GM23338 (cell line): ENCODE results near the gene P2RY4. TPM values are rescaled to one million over a fixed set of nuclear protein-coding genes. Genes with fewer than 3 reads are reported as not detected.

Experiments used
- ATAC-seq: fragments of 200-7000 bp; cut with Tn5 transposase; 3 replicates; pipeline ENCODE4 v1.9.1; 2020
- DNase-seq: peaks from one replicate; pipeline ENCODE4 v3.0.0-alpha.2; 2015; ENCODE audit warnings: low spot score
- H2AFZ ChIP-seq: fragments of 200-600 bp; sonication (generic); 2 replicates; pipeline ENCODE4 v1.8.0; 2016; ENCODE audit warnings: antibody characterized with exemption, mild to moderate bottlenecking, moderate library complexity
- H3F3A ChIP-seq: fragments of 200-600 bp; sonication (generic); replicated peaks from 2 replicates; pipeline ENCODE4 v1.8.0; 2017; ENCODE audit warnings: antibody characterized with exemption, mixed run types, low read depth
- H3K27ac ChIP-seq: fragments of 200-600 bp; sonication (generic); 2 replicates; pipeline ENCODE4 v1.6.1; 2016; ENCODE audit warnings: low read depth
- H3K27me3 ChIP-seq: fragments of 200-600 bp; sonication (generic); 2 replicates; pipeline ENCODE4 v1.8.0; 2016; ENCODE audit warnings: mild to moderate bottlenecking, mixed run types, moderate library complexity; ENCODE audit not compliant: insufficient read depth
- H3K36me3 ChIP-seq: fragments of 200-600 bp; sonication (generic); 2 replicates; pipeline ENCODE4 v1.8.0; 2016; ENCODE audit warnings: mild to moderate bottlenecking; ENCODE audit not compliant: insufficient read depth
- H3K4me1 ChIP-seq: fragments of 200-600 bp; sonication (generic); 2 replicates; pipeline ENCODE4 v1.8.0; 2016; ENCODE audit warnings: mild to moderate bottlenecking, moderate library complexity; ENCODE audit not compliant: insufficient read depth
- H3K4me2 ChIP-seq: fragments of 200-600 bp; sonication (generic); 2 replicates; pipeline ENCODE4 v1.7.1; 2017; ENCODE audit warnings: mixed run types
- H3K4me3 ChIP-seq: fragments of 200-600 bp; sonication (generic); 2 replicates; pipeline ENCODE4 v1.6.1; 2016; ENCODE audit warnings: mixed run types
- H3K79me2 ChIP-seq: fragments of 200-600 bp; sonication (generic); replicated peaks from 2 replicates; pipeline ENCODE4 v1.8.0; 2017; ENCODE audit warnings: mild to moderate bottlenecking; ENCODE audit not compliant: insufficient read depth
- H3K9me2 ChIP-seq: fragments of 200-600 bp; sonication (generic); 2 replicates; pipeline ENCODE4 v1.8.0; 2017; ENCODE audit not compliant: insufficient read depth
- H4K20me1 ChIP-seq: fragments of 200-600 bp; sonication (generic); replicated peaks from 2 replicates; pipeline ENCODE4 v1.8.0; 2017; ENCODE audit warnings: mild to moderate bottlenecking; ENCODE audit not compliant: insufficient read depth
- H3K27ac Mint-ChIP-seq: 2 replicates; pipeline ENCODE4 v1.8.0; 2020; ENCODE audit warnings: inconsistent platforms, mild to moderate bottlenecking, moderate library complexity, mixed read lengths
- H3K27me3 Mint-ChIP-seq: 3 replicates; pipeline ENCODE4 v1.8.0; 2022; ENCODE audit warnings: low read depth, mild to moderate bottlenecking, moderate library complexity, mixed read lengths, inconsistent platforms; ENCODE audit not compliant: insufficient read depth, poor library complexity
- H3K36me3 Mint-ChIP-seq: 3 replicates; pipeline ENCODE4 v1.8.0; 2021; ENCODE audit warnings: low read depth, mild to moderate bottlenecking, inconsistent platforms, moderate library complexity, mixed read lengths
- H3K4me1 Mint-ChIP-seq: 3 replicates; pipeline ENCODE4 v1.8.0; 2020; ENCODE audit warnings: mild to moderate bottlenecking, inconsistent platforms, mixed read lengths
- H3K4me3 Mint-ChIP-seq: 3 replicates; pipeline ENCODE4 v1.8.0; 2021; ENCODE audit warnings: moderate library complexity, mild to moderate bottlenecking, inconsistent platforms, mixed read lengths
- H3K9me3 Mint-ChIP-seq: 3 replicates; pipeline ENCODE4 v1.8.0; 2020; ENCODE audit warnings: moderate library complexity, mild to moderate bottlenecking, inconsistent platforms, mixed read lengths
- CREB1 ChIP-seq: fragments of 250-450 bp; sonication (Bioruptor Pico); IDR thresholded peaks from 2 replicates; pipeline ENCODE4 v1.5.0; 2020; ENCODE audit warnings: low read depth, mild to moderate bottlenecking, moderate library complexity
- ETS1 ChIP-seq: IDR thresholded peaks from 2 replicates; pipeline ENCODE4 v1.6.1; 2016; ENCODE audit warnings: antibody characterized with exemption
- EZH2 ChIP-seq: fragments of 200-600 bp; sonication (generic); IDR thresholded peaks from one replicate; pipeline ENCODE4 v1.8.0; 2017; ENCODE audit warnings: antibody characterized with exemption, mild to moderate bottlenecking, low read depth; ENCODE audit not compliant: unreplicated experiment
- EZH2phosphoT487 ChIP-seq: fragments of 200-600 bp; sonication (generic); IDR thresholded peaks from one replicate; pipeline ENCODE4 v1.8.1; 2018; ENCODE audit warnings: antibody characterized with exemption; ENCODE audit not compliant: unreplicated experiment
- JUNB ChIP-seq: IDR thresholded peaks from one replicate; pipeline ENCODE4 v1.6.1; 2016; ENCODE audit warnings: antibody characterized with exemption; ENCODE audit not compliant: unreplicated experiment
- NANOG ChIP-seq: IDR thresholded peaks from 2 replicates; pipeline ENCODE4 v1.6.1; 2016; ENCODE audit warnings: antibody characterized with exemption, borderline replicate concordance
- POLR2AphosphoS5 ChIP-seq: IDR thresholded peaks from 2 replicates; pipeline ENCODE4 v1.6.1; 2016; ENCODE audit warnings: antibody characterized with exemption, low read depth
- REST ChIP-seq: IDR thresholded peaks from one replicate; pipeline ENCODE4 v1.6.1; 2018; ENCODE audit warnings: antibody characterized with exemption; ENCODE audit not compliant: unreplicated experiment
- STAT1 ChIP-seq: IDR thresholded peaks from one replicate; pipeline ENCODE4 v1.6.1; 2016; ENCODE audit warnings: antibody characterized with exemption; ENCODE audit not compliant: unreplicated experiment
- ZNF114 ChIP-seq: fragments of 250-450 bp; sonication (Bioruptor Pico); IDR thresholded peaks from 2 replicates; pipeline ENCODE4 v1.5.0; 2020; ENCODE audit warnings: mild to moderate bottlenecking, moderate library complexity
- ZNF331 ChIP-seq: fragments of 250-450 bp; sonication (Bioruptor Pico); IDR thresholded peaks from 2 replicates; pipeline ENCODE4 v1.5.0; 2020; ENCODE audit warnings: low read depth, mild to moderate bottlenecking, moderate library complexity
- polyA plus RNA-seq: library from polyadenylated mRNA; unstranded; fragments of >200 nt; fragmentation: Nextera tagmentation; extraction: Ambion mirVana; gene quantifications from 2 replicates; pipeline ENCODE4 v1.2.1, GENCODE V29; 2016
- total RNA-seq: library from RNA; depleted of rRNA; stranded (reverse); fragments of >200 nt; shearing (Covaris generic); gene quantifications from 2 replicates; pipeline ENCODE4 v1.2.3, GENCODE V29; 2014
- TF ChIP-seq, protein P1 (sequence below): fragments of 250-450 bp; sonication (Bioruptor Pico); IDR thresholded peaks from 2 replicates; pipeline ENCODE4 v1.5.0; 2020; ENCODE audit warnings: mild to moderate bottlenecking, moderate library complexity
- TF ChIP-seq, protein P2 (sequence below), 2 experiments: fragments of 200-600 bp in 1 of 2; sonication (generic) in 1 of 2; conservative IDR thresholded peaks; 2 replicates each; pipeline versions ENCODE4 v1.5.1 to v1.6.1; 2016 to 2017; ENCODE audit warnings: antibody characterized with exemption in 2 of 2, low read depth in 2 of 2, mild to moderate bottlenecking in 2 of 2, moderate library complexity in 1 of 2

P2RY4 gene
- total and polyA plus RNA-seq, 2 experiments from 2014 or later = 0.73 TPM; not detected in 1

DNA sequence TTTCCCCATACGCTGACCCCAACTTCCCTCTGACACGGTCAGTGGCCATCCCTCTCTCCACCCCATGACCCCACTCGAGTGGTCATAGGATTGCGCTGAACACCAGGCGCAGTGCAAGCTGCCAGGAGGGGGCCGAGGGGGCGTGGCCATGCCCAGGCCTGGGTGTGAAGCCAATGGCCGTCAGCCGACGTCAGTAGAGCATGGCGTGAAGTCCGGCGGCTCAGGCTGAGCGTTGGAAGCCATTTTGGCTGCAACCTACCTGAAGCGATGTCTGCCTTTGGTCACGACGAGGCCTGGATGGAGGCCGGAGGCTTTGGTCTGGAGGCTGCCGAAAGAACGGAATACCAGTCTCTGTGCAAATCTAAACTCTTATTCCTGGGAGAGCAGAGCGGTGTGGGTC is 21.9 kb upstream of the P2RY4 start, which contains the start of gene RAB41:
RAB41 (plus strand) TSS at position 222 of the 400 bp plus-strand sequence; CDS start at position 268, 46 bp downstream.
- no peak for DNase-seq
- H3K36me3 ChIP-seq = no peaks in the 10 kb centered on the region
- H3K36me3 Mint-ChIP-seq = peaks cover 5% of the 10 kb centered on the region; the same call in 2 of the 3 replicates

More for the DNA sequence above, 21.9 kb upstream of the P2RY4 start, which contains the start of gene RAB41:
- H3K4me3 Mint-ChIP-seq = no peak within 1 kb of the TSS
- H4K20me1 ChIP-seq = no peaks in the 10 kb centered on the region
- H3K4me3 ChIP-seq = no peak within 1 kb of the TSS
- H3K27ac ChIP-seq = no peak within 1 kb of the TSS
- H3K9me3 Mint-ChIP-seq = no peaks in the 10 kb centered on the region; the same call in 2 of the 3 replicates
- no peak within 1 kb of the TSS for H2AFZ ChIP-seq
- peaks cover 2% of the 10 kb centered on the region for H3K27me3 Mint-ChIP-seq
- H3K79me2 ChIP-seq = no peaks in the 10 kb centered on the region
- no peak for ATAC-seq
- TF ChIP-seq, protein P1, sequence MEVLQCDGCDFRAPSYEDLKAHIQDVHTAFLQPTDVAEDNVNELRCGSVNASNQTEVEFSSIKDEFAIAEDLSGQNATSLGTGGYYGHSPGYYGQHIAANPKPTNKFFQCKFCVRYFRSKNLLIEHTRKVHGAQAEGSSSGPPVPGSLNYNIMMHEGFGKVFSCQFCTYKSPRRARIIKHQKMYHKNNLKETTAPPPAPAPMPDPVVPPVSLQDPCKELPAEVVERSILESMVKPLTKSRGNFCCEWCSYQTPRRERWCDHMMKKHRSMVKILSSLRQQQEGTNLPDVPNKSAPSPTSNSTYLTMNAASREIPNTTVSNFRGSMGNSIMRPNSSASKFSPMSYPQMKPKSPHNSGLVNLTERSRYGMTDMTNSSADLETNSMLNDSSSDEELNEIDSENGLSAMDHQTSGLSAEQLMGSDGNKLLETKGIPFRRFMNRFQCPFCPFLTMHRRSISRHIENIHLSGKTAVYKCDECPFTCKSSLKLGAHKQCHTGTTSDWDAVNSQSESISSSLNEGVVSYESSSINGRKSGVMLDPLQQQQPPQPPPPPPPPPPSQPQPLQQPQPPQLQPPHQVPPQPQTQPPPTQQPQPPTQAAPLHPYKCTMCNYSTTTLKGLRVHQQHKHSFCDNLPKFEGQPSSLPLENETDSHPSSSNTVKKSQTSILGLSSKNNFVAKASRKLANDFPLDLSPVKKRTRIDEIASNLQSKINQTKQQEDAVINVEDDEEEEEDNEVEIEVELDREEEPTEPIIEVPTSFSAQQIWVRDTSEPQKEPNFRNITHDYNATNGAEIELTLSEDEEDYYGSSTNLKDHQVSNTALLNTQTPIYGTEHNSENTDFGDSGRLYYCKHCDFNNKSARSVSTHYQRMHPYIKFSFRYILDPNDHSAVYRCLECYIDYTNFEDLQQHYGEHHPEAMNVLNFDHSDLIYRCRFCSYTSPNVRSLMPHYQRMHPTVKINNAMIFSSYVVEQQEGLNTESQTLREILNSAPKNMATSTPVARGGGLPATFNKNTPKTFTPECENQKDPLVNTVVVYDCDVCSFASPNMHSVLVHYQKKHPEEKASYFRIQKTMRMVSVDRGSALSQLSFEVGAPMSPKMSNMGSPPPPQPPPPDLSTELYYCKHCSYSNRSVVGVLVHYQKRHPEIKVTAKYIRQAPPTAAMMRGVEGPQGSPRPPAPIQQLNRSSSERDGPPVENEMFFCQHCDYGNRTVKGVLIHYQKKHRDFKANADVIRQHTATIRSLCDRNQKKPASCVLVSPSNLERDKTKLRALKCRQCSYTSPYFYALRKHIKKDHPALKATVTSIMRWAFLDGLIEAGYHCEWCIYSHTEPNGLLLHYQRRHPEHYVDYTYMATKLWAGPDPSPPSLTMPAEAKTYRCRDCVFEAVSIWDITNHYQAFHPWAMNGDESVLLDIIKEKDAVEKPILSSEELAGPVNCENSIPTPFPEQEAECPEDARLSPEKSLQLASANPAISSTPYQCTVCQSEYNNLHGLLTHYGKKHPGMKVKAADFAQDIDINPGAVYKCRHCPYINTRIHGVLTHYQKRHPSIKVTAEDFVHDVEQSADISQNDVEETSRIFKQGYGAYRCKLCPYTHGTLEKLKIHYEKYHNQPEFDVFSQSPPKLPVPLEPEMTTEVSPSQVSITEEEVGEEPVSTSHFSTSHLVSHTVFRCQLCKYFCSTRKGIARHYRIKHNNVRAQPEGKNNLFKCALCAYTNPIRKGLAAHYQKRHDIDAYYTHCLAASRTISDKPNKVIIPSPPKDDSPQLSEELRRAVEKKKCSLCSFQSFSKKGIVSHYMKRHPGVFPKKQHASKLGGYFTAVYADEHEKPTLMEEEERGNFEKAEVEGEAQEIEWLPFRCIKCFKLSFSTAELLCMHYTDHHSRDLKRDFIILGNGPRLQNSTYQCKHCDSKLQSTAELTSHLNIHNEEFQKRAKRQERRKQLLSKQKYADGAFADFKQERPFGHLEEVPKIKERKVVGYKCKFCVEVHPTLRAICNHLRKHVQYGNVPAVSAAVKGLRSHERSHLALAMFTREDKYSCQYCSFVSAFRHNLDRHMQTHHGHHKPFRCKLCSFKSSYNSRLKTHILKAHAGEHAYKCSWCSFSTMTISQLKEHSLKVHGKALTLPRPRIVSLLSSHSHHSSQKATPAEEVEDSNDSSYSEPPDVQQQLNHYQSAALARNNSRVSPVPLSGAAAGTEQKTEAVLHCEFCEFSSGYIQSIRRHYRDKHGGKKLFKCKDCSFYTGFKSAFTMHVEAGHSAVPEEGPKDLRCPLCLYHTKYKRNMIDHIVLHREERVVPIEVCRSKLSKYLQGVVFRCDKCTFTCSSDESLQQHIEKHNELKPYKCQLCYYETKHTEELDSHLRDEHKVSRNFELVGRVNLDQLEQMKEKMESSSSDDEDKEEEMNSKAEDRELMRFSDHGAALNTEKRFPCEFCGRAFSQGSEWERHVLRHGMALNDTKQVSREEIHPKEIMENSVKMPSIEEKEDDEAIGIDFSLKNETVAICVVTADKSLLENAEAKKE = no peak
- TF ChIP-seq JUNB (no peak), POLR2AphosphoS5 (no peak), REST (no peak), ZNF114 (CRISPR knock-in tag) (no peak), STAT1 (no peak), ZNF331 (no peak), EZH2phosphoT487 (no peak), ETS1 (no peak), NANOG (no peak), EZH2 (no peak), CREB1 (CRISPR knock-in tag) (no peak)
- TF ChIP-seq, protein P2, sequence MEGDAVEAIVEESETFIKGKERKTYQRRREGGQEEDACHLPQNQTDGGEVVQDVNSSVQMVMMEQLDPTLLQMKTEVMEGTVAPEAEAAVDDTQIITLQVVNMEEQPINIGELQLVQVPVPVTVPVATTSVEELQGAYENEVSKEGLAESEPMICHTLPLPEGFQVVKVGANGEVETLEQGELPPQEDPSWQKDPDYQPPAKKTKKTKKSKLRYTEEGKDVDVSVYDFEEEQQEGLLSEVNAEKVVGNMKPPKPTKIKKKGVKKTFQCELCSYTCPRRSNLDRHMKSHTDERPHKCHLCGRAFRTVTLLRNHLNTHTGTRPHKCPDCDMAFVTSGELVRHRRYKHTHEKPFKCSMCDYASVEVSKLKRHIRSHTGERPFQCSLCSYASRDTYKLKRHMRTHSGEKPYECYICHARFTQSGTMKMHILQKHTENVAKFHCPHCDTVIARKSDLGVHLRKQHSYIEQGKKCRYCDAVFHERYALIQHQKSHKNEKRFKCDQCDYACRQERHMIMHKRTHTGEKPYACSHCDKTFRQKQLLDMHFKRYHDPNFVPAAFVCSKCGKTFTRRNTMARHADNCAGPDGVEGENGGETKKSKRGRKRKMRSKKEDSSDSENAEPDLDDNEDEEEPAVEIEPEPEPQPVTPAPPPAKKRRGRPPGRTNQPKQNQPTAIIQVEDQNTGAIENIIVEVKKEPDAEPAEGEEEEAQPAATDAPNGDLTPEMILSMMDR (conservative IDR thresholded peaks at IDR 0.05; ENCODE audit: low read depth in 2 of 2) = no peak
- H3F3A ChIP-seq = no peaks in the 10 kb centered on the region
- no peak within 1 kb of the TSS for H3K4me2 ChIP-seq
- H3K4me1 Mint-ChIP-seq = no peaks in the 10 kb centered on the region
- no peak within 1 kb of the TSS for H3K27ac Mint-ChIP-seq
- no peaks in the 10 kb centered on the region for H3K9me2 ChIP-seq
- H3K4me1 ChIP-seq = no peaks in the 10 kb centered on the region
- no peaks in the 10 kb centered on the region for H3K27me3 ChIP-seq
